Lung (tissue), 12 donors: ENCODE results near the gene SMG7. TPM values are rescaled to one million over a fixed set of nuclear protein-coding genes. Genes with fewer than 3 reads are reported as not detected.

Source experiments
- ATAC-seq: fragments of 200-7000 bp; cut with Tn5 transposase; one replicate; pipeline ENCODE4 v1.9.1; 2020; ENCODE audit warnings: moderate number of reproducible peaks; ENCODE audit not compliant: insufficient read depth, low FRiP score
- DNase-seq, 3 donors: peaks; one replicate each; pipeline ENCODE4 v3.0.0-alpha.2; 2013 to 2017
- H3K27ac ChIP-seq, 2 donors: one replicate each; pipeline ENCODE4 v1.5.1; 2013; ENCODE audit warnings: mild to moderate bottlenecking in 2 of 2, moderate library complexity in 2 of 2, control low read depth in 1 of 2, inconsistent platforms in 1 of 2, low read depth in 1 of 2, low read length in 1 of 2
- H3K27me3 ChIP-seq, 3 donors: one replicate each; pipeline ENCODE4 v1.5.1; 2013; ENCODE audit warnings: low read length in 2 of 3; ENCODE audit not compliant: control insufficient read depth in 3 of 3, insufficient read depth in 3 of 3
- H3K36me3 ChIP-seq, 4 donors: one replicate each; pipeline ENCODE4 v1.5.1; 2013; ENCODE audit warnings: low read length in 4 of 4, mild to moderate bottlenecking in 1 of 4, moderate library complexity in 1 of 4; ENCODE audit not compliant: control insufficient read depth in 4 of 4, insufficient read depth in 4 of 4
- H3K4me1 ChIP-seq, 5 donors: one replicate each; pipeline ENCODE4 v1.5.1; 2013; ENCODE audit warnings: low read length in 5 of 5, mild to moderate bottlenecking in 2 of 5, moderate library complexity in 1 of 5; ENCODE audit not compliant: control insufficient read depth in 5 of 5, insufficient read depth in 5 of 5
- H3K4me3 ChIP-seq: one replicate; pipeline ENCODE4 v1.5.1; 2013; ENCODE audit warnings: mild to moderate bottlenecking, control low read depth, moderate library complexity
- H3K9ac ChIP-seq, 2 donors: one replicate each; pipeline ENCODE4 v1.5.1; 2013; ENCODE audit warnings: low read length in 2 of 2, control low read depth in 1 of 2; ENCODE audit not compliant: insufficient read depth in 1 of 2
- H3K9me3 ChIP-seq, 4 donors: one replicate each; pipeline ENCODE4 v1.5.1; 2013; ENCODE audit warnings: low read length in 3 of 4, mild to moderate bottlenecking in 1 of 4, moderate library complexity in 1 of 4; ENCODE audit not compliant: control insufficient read depth in 4 of 4, insufficient read depth in 3 of 4
- WGBS, 2 donors: extraction: QIAGEN DNeasy Blood & Tissue Kit; methylation state at CpG; one replicate each; pipeline ENCODE4 v1.1.7; 2013; 5-methylcytosine and 5-hydroxymethylcytosine counted together
- polyA plus RNA-seq, 2 donors: library from polyadenylated mRNA; stranded (reverse); fragments of 200-250 nt; gene quantifications; one replicate each; pipeline ENCODE4 v1.2.1, GENCODE V29; 2013
- total RNA-seq, 2 donors: library from RNA; depleted of rRNA in 1 of 2; stranded (reverse); fragments of >200 nt in 1 of 2; gene quantifications; one replicate each; pipeline ENCODE4 v1.2.1, GENCODE V29; 2014 to 2021
- TF ChIP-seq, protein P1 (sequence below): IDR thresholded peaks from 2 replicates; pipeline ENCODE4 v1.5.1; 2012; ENCODE audit warnings: mild to moderate bottlenecking; ENCODE audit errors: control extremely low read depth, extremely low read depth
- donor health status: control.
- donor health status: control.
- donor health status: Bipolar disorder and iron deficiency.
- donor health status: healthy.
- donor health status: DM: yes; HTN: yes; CAD: no.

SMG7 gene
- total and polyA plus RNA-seq, 4 donors = 17.4 to 86.6 (median 45.6) TPM

DNA sequence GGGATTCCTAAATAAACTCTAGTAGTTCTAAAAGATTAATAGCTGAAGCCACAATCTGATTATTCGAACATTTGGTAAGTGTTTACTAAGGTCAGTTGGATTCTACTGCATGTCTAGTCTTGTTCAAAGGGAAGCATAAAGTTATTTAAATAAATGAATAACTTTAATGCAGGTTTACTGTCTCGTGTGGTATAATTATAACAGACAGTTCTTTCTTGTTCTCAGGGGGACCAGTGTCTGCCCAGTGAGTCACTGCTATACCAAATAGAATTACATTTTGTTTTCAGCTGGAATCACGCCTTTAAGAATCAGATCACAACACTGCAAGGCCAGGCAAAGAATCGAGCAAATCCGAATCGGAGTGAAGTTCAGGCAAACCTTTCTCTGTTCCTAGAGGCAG is 45.1 kb downstream of the SMG7 start:
- Histone ChIP-seq H3K4me3 (no peak overlapping the region), H3K27ac (no peak overlapping the region), H3K4me1 (peaks cover 0 to 3% (median 0%) of the 10 kb centered on the region in 5 donors), H3K9me3 (no peaks in the 10 kb centered on the region), H3K9ac (no peak overlapping the region), H3K27me3 (no peaks in the 10 kb centered on the region), H3K36me3 (peaks cover 5 to 21% (median 13%) of the 10 kb centered on the region in 4 donors)
- WGBS, 2 donors = 93 to 94% methylated on average over 6 of the region's 6 CpGs
- DNase-seq (no peak), ATAC-seq (no peak)
- TF ChIP-seq, protein P1, sequence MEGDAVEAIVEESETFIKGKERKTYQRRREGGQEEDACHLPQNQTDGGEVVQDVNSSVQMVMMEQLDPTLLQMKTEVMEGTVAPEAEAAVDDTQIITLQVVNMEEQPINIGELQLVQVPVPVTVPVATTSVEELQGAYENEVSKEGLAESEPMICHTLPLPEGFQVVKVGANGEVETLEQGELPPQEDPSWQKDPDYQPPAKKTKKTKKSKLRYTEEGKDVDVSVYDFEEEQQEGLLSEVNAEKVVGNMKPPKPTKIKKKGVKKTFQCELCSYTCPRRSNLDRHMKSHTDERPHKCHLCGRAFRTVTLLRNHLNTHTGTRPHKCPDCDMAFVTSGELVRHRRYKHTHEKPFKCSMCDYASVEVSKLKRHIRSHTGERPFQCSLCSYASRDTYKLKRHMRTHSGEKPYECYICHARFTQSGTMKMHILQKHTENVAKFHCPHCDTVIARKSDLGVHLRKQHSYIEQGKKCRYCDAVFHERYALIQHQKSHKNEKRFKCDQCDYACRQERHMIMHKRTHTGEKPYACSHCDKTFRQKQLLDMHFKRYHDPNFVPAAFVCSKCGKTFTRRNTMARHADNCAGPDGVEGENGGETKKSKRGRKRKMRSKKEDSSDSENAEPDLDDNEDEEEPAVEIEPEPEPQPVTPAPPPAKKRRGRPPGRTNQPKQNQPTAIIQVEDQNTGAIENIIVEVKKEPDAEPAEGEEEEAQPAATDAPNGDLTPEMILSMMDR = no peak

DNA sequence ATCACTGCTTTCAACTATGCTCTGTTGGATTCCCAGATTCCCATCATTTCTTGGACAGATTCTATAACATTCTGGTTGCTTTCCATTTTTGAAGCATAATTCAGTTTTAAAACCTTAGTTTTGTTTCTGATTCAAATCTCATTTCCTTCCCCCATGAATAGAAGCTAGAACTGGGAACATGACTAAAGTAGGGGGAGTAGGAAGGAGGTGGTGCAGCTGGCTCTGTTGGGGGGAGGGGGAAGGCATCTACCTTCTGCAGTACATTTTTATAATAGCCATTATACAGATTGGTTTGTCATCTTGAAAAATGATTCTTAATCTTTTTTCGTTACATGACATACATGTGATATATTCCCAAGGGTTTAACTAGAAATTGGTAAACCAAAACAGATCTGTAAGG is 48.1 kb downstream of the SMG7 start:
- H3K4me1 ChIP-seq = peaks cover 0 to 2% (median 0%) of the 10 kb centered on the region in 5 donors
- TF ChIP-seq, protein P1 = no peak
- no peak overlapping the region for H3K4me3 ChIP-seq
- no peak for DNase-seq
- H3K9ac ChIP-seq = no peak overlapping the region
- no peak for ATAC-seq
- H3K27ac ChIP-seq = no peak overlapping the region
- WGBS, 2 donors = 82 to 89% methylated on average over 1 of the region's 1 CpG
- no peaks in the 10 kb centered on the region for H3K27me3 ChIP-seq
- H3K9me3 ChIP-seq = no peaks in the 10 kb centered on the region
- peaks cover 5 to 24% (median 13%) of the 10 kb centered on the region in 4 donors for H3K36me3 ChIP-seq

DNA sequence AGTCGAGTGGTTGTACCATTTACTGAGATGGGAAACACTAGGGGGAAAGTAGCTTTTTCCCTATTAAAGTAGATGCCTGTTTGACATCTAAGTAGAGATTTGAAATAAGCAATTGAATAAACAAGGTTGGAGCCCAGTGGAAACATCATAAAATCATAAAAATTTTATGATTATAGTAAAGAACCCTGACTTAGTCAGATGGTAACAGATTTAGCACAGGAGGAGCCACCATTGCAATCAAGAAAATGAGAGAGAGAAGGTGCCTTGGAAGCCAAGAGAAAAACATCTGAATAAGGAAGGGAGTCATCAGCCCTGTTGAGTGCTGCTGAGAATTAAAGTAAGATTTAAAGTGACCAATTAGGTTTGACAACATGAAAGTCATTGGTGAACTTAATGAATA is 49.8 kb downstream of the SMG7 start:
- H3K9me3 ChIP-seq = no peaks in the 10 kb centered on the region
- peaks cover 2 to 20% (median 11%) of the 10 kb centered on the region in 4 donors for H3K36me3 ChIP-seq
- no peak overlapping the region for H3K27ac ChIP-seq
- H3K4me1 ChIP-seq = peaks cover 0 to 2% (median 0%) of the 10 kb centered on the region in 5 donors
- WGBS, 2 donors = 89 to 90% methylated on average over 1 of the region's 1 CpG
- TF ChIP-seq, protein P1 = no peak
- no peak overlapping the region for H3K9ac ChIP-seq
- no peak overlapping the region for H3K4me3 ChIP-seq
- ATAC-seq = no peak
- DNase-seq = no peak
- H3K27me3 ChIP-seq = no peaks in the 10 kb centered on the region

DNA sequence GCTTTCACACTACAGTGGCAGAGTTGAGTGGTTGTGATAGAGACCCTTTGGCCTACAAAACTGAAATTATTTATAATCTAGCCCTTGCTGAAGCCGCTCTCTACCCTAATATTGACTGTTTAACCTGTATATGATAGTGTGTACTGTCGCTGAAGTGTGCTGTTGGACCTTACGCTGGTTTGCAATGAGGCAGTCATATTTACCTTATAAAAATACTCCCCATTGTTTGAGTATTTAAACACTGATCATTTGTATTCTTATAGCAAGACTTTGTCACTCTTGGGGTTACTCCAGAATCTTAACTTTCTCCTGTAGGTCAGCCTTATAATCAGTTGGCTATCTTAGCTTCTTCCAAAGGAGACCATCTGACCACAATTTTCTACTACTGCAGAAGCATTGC is 56.3 kb downstream of the SMG7 start:
- Histone ChIP-seq H3K27me3 (no peaks in the 10 kb centered on the region), H3K4me3 (no peak overlapping the region), H3K36me3 (peaks cover 8 to 25% (median 13%) of the 10 kb centered on the region in 4 donors), H3K4me1 (no peaks in the 10 kb centered on the region), H3K27ac (no peak overlapping the region), H3K9ac (no peak overlapping the region), H3K9me3 (no peaks in the 10 kb centered on the region)
- no peak for ATAC-seq
- DNase-seq = no peak
- 98 to 99% methylated on average over 3 of the region's 3 CpGs for WGBS, 2 donors
- TF ChIP-seq, protein P1 = no peak
